BLaER1 treated with 17β-estradiol and CSF1 and Interleukin-3, amounts not matched to agents 10 nM and 100 nM (cell line): ENCODE measurements around the gene SLC5A5.

Experiments used
- H3K27ac ChIP-seq, 11 experiments: shearing (Covaris generic); formaldehyde crosslinking; 2 replicates each; pipeline ENCODE4 v1.8.1; 2022
- H3K27me3 ChIP-seq, 11 experiments: shearing (Covaris generic); formaldehyde crosslinking; 2 replicates each; pipeline ENCODE4 v1.8.1; 2022
- H3K36me3 ChIP-seq, 11 experiments: shearing (Covaris generic); formaldehyde crosslinking; 2 replicates each; pipeline ENCODE4 v1.8.1; 2022
- H3K4me1 ChIP-seq, 10 experiments: shearing (Covaris generic); formaldehyde crosslinking; 2 replicates each; pipeline ENCODE4 v1.8.1; 2022
- H3K4me2 ChIP-seq, 11 experiments: shearing (Covaris generic); formaldehyde crosslinking; 2 replicates each; pipeline ENCODE4 v1.8.1; 2022
- H3K4me3 ChIP-seq, 10 experiments: shearing (Covaris generic); formaldehyde crosslinking; 2 replicates each; pipeline ENCODE4 v1.8.1; 2022
- H3K9ac ChIP-seq, 11 experiments: shearing (Covaris generic); formaldehyde crosslinking; 2 replicates each; pipeline ENCODE4 v1.8.1; 2022
- H3K9me3 ChIP-seq, 11 experiments: shearing (Covaris generic); formaldehyde crosslinking; replicated peaks in 1 of 11; 2 replicates each; pipeline ENCODE4 v1.8.1; 2022
- H4K20me1 ChIP-seq, 11 experiments: shearing (Covaris generic); formaldehyde crosslinking; 2 replicates each; pipeline ENCODE4 v1.8.1; 2022
- Cebpa-rat ChIP-seq, 11 experiments: shearing (Covaris generic); IDR thresholded peaks; 2 replicates each; pipeline ENCODE4 v1.8.1; 2022

Gene SLC5A5

DNA sequence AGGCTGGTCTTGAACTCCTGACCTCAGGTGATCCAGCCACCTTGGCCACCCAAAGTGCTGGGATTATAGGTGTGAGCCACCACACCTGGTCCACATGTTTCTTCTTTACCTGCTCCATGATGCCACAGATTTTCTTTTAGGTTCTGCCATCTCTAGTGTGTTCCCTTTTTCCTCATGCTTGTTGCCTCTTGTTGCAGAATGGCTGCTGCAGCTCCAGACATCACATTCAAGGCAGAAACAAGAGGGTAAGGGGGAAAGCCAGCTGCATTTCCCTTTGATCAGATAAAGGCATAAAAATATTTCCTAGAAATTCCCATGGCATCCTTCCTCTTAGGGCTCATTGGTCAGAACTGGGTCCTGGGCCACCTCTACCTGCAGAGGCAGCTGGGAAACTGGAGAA, 48.8 kb downstream of the SLC5A5 start:
- no peaks in the 10 kb centered on the region for H3K36me3 ChIP-seq
- H3K9me3 ChIP-seq, result peaks cover 12 to 36% (median 21%) of the 10 kb centered on the region in 11 experiments; a peak in 21 of 22 replicates
- H3K9ac ChIP-seq, result no peak overlapping the region
- no peaks in the 10 kb centered on the region for H3K27me3 ChIP-seq
- no peaks in the 10 kb centered on the region for H4K20me1 ChIP-seq
- TF ChIP-seq Cebpa-rat (IDR thresholded peaks at IDR 0.05), result no peak
- H3K4me1 ChIP-seq, result no peaks in the 10 kb centered on the region
- H3K4me2 ChIP-seq, result no peak overlapping the region
- H3K27ac ChIP-seq, result no peak overlapping the region
- H3K4me3 ChIP-seq, result no peak overlapping the region

- Histone ChIP-seq H3K27me3 (no peaks in the 10 kb centered on the region), H3K4me2 (no peak overlapping the region), H3K4me3 (no peak overlapping the region), H4K20me1 (no peaks in the 10 kb centered on the region), H3K4me1 (no peaks in the 10 kb centered on the region), H3K9ac (no peak overlapping the region), H3K27ac (no peak overlapping the region), H3K9me3 (peaks cover 5 to 23% (median 11%) of the 10 kb centered on the region in 11 experiments; a peak in 21 of 22 replicates), H3K36me3 (no peaks in the 10 kb centered on the region)
- TF ChIP-seq Cebpa-rat (IDR thresholded peaks at IDR 0.05), result no peak
Observed at GRCh38 chr19:17922138-17922537, 50.4 kb downstream of the SLC5A5 start.

DNA sequence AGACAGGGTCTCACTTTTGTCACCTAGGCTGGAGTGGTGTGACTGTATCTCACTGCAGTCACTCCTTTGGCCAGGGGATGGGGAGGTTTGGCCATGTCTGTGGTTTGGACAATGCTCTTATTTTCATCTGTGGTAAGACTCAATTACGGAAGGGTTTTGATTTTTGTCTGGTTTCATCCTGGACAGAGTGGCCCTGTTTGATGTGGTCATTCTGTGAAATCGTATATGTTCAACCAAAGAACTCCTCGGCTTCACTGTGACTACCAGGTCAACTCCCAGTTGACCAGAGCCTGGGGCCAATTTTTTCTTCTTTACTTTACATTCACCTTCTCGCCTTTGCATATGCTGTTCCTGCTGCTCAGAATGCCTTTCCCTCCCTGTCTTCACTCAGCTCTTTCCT, 54.3 kb downstream of the SLC5A5 start:
- no peak for TF ChIP-seq Cebpa-rat (IDR thresholded peaks at IDR 0.05)
- no peak overlapping the region for H3K9ac ChIP-seq
- H3K9me3 ChIP-seq, result no peaks in the 10 kb centered on the region
- no peaks in the 10 kb centered on the region for H3K27me3 ChIP-seq
- H4K20me1 ChIP-seq, result no peaks in the 10 kb centered on the region
- no peaks in the 10 kb centered on the region for H3K4me1 ChIP-seq
- no peak overlapping the region for H3K4me3 ChIP-seq
- no peaks in the 10 kb centered on the region for H3K36me3 ChIP-seq
- H3K4me2 ChIP-seq, result no peak overlapping the region
- no peak overlapping the region for H3K27ac ChIP-seq

GRCh38 chr19:17929056-17929455, 57.3 kb downstream of the SLC5A5 start:
- Histone ChIP-seq H3K36me3 (no peaks in the 10 kb centered on the region), H3K27ac (no peak overlapping the region), H3K4me2 (no peak overlapping the region), H3K27me3 (no peaks in the 10 kb centered on the region), H3K9me3 (no peaks in the 10 kb centered on the region), H3K4me1 (peaks cover 14 to 18% (median 17%) of the 10 kb centered on the region in 10 experiments), H4K20me1 (peaks cover 0 to 5% (median 0%) of the 10 kb centered on the region in 11 experiments; a peak in 1 of 22 replicates), H3K4me3 (no peak overlapping the region), H3K9ac (no peak overlapping the region)
- TF ChIP-seq Cebpa-rat (IDR thresholded peaks at IDR 0.05), result no peak

DNA sequence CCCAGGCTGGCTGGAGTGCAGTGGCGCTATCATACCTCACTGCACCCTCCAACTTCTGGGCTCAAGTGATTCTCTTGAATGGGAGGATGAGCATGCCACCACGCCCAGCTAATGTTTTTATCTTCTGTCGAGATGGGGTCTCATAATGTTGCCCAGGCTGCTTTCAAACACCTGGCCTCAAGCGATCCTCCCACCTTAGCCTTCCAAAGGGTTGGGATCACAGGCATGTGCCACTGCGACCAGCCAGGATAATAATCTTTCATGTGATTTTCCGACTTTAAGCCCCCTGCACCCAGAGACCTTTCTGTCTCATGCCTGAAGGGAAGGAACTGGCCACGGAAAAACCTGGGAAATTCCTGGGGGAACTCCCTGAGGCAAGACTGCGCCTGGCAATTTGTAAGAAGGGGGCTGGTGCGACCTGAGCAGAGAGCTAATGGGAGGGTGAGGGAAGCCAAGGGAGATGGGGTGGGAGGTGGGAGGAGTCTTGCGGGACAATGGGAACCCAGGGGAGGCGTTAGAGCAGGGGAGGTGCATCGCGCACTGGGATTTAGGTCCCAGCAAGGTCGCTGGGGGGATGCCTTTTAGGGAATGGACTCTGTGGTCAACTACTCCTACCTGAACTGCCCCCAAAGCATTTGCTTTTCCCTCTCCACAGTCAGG, 59.9 kb downstream of the SLC5A5 start:
- H3K9ac ChIP-seq, result peak overlapping the region; percentile 83 to 95 (median 92); a peak in 16 of 22 replicates
- H3K9me3 ChIP-seq, result no peaks in the 10 kb centered on the region
- no peak for TF ChIP-seq Cebpa-rat (IDR thresholded peaks at IDR 0.05)
- peak overlapping the region in 6 of 11 experiments; percentile 88 to 98 (median 96); a peak in 4 of 22 replicates for H3K27ac ChIP-seq
- no peaks in the 10 kb centered on the region for H3K27me3 ChIP-seq
- peak overlapping the region; percentile 82 to 99 (median 96) for H3K4me2 ChIP-seq
- H4K20me1 ChIP-seq, result peaks cover 0 to 8% (median 0%) of the 10 kb centered on the region in 11 experiments; a peak in 1 of 22 replicates
- peaks cover 18 to 24% (median 22%) of the 10 kb centered on the region in 10 experiments for H3K4me1 ChIP-seq
- H3K4me3 ChIP-seq, result peak overlapping the region; percentile 78 to 94 (median 88); a peak in 17 of 20 replicates
- H3K36me3 ChIP-seq, result peaks cover 0 to 13% (median 7%) of the 10 kb centered on the region in 11 experiments; a peak in 19 of 22 replicates

- Histone ChIP-seq H3K27me3 (no peaks in the 10 kb centered on the region), H3K36me3 (peaks cover 0 to 24% (median 16%) of the 10 kb centered on the region in 11 experiments; a peak in 20 of 22 replicates), H3K27ac (peak within 1 kb of the TSS; percentile 88 to 98 (median 95)), H3K9ac (peak within 1 kb of the TSS; percentile 83 to 95 (median 92)), H3K4me3 (peak within 1 kb of the TSS; percentile 78 to 94 (median 88)), H3K4me2 (peak within 1 kb of the TSS; percentile 82 to 99 (median 96)), H3K9me3 (no peaks in the 10 kb centered on the region), H4K20me1 (peaks cover 0 to 8% (median 0%) of the 10 kb centered on the region in 11 experiments; a peak in 3 of 22 replicates), H3K4me1 (peaks cover 18 to 24% (median 22%) of the 10 kb centered on the region in 10 experiments)
- no peak for TF ChIP-seq Cebpa-rat (IDR thresholded peaks at IDR 0.05)
Observed at GRCh38 chr19:17932485-17933338, 61.0 kb downstream of the SLC5A5 start, which contains the start of gene CCDC124. Gene CCDC124, plus strand, starts transcription at chr19:17933015. Its CDS starts 3,406 bp downstream, at chr19:17936421.

- Histone ChIP-seq H3K4me3 (peak overlapping the region; percentile 78 to 94 (median 88)), H3K27me3 (no peaks in the 10 kb centered on the region), H3K4me1 (peaks cover 18 to 24% (median 22%) of the 10 kb centered on the region in 10 experiments), H3K27ac (peak overlapping the region; percentile 88 to 98 (median 95); a peak in 21 of 22 replicates), H3K9me3 (no peaks in the 10 kb centered on the region), H4K20me1 (peaks cover 0 to 10% (median 3%) of the 10 kb centered on the region in 11 experiments; a peak in 5 of 22 replicates), H3K9ac (peak overlapping the region; percentile 83 to 95 (median 92)), H3K4me2 (peak overlapping the region; percentile 82 to 99 (median 96)), H3K36me3 (peaks cover 0 to 30% (median 18%) of the 10 kb centered on the region in 11 experiments; a peak in 20 of 22 replicates)
- TF ChIP-seq Cebpa-rat (IDR thresholded peaks at IDR 0.05), result no peak
Observed at GRCh38 chr19:17933414-17934129, 61.8 kb downstream of the SLC5A5 start.

DNA sequence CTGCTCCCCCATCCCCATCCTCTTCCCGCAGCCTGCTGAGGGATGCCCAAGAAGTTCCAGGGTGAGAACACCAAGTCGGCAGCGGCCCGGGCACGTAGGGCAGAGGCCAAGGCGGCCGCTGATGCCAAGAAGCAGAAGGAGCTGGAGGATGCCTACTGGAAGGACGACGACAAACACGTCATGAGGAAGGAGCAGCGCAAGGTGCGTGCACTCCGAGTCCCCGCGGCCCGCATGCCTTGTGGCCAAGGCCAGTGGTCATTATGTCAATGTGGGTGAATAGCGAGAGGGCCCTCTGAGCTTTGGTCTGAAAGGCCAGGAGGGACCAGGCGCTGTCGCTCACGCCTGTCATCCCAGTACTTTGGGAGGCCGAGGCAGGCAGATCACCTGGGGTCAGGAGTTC, 64.6 kb downstream of the SLC5A5 start:
- peak overlapping the region in 2 of 11 experiments; percentile 5 to 41; a peak in 1 of 22 replicates for H3K9ac ChIP-seq
- H3K27ac ChIP-seq, result no peak overlapping the region
- peaks cover 18 to 24% (median 22%) of the 10 kb centered on the region in 10 experiments for H3K4me1 ChIP-seq
- H3K27me3 ChIP-seq, result no peaks in the 10 kb centered on the region
- H3K9me3 ChIP-seq, result no peaks in the 10 kb centered on the region
- H3K36me3 ChIP-seq, result peaks cover 16 to 58% (median 38%) of the 10 kb centered on the region in 11 experiments
- peaks cover 0 to 10% (median 4%) of the 10 kb centered on the region in 11 experiments; a peak in 7 of 22 replicates for H4K20me1 ChIP-seq
- TF ChIP-seq Cebpa-rat (IDR thresholded peaks at IDR 0.05), result no peak
- no peak overlapping the region for H3K4me3 ChIP-seq
- no peak overlapping the region for H3K4me2 ChIP-seq
